ENCODE results near the gene NECTIN4. TPM values are rescaled to one million over a fixed set of nuclear protein-coding genes. Genes with fewer than 3 reads are reported as not detected.

The NECTIN4 gene
- not detected in 2 replicates for total RNA-seq
- long read RNA-seq, result 0 reads

DNA sequence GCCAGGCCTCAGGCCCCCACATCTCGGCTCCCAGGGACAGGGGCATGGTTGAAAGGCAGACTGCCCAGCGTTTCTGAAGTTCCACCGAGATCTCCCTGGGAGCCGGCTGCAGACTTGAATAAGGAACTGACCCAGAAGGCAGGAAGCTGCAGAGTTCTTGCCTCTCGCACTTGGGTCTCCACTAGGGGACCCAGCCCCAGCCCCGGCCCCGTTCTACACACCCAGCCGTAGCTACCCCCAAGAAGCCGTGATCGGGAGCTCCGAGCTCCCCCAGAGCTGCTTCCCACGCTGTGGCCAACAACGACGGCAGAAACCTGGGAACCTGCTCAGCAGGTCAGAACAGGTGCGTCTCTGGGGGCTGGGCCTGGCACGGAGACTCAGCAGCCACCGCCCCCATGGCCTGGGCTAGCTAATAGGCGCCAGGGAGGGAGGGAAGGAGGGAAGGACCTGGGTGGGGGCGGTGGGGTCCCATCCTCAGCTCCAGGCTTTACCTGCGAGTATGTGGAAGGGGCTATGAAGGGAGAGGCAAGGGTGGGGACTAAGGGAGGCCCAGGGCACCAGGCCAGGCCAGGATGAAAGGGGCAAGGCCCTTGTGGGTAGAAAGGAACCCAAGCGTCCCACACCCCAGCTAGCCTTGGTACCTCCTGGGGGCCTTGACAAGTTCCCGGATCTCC is at the start of gene NECTIN4:
NECTIN4 (minus strand) TSS at position 308 of the 674 bp plus-strand sequence; CDS start at position 46, 262 bp downstream.
- TF ChIP-seq, protein P1, sequence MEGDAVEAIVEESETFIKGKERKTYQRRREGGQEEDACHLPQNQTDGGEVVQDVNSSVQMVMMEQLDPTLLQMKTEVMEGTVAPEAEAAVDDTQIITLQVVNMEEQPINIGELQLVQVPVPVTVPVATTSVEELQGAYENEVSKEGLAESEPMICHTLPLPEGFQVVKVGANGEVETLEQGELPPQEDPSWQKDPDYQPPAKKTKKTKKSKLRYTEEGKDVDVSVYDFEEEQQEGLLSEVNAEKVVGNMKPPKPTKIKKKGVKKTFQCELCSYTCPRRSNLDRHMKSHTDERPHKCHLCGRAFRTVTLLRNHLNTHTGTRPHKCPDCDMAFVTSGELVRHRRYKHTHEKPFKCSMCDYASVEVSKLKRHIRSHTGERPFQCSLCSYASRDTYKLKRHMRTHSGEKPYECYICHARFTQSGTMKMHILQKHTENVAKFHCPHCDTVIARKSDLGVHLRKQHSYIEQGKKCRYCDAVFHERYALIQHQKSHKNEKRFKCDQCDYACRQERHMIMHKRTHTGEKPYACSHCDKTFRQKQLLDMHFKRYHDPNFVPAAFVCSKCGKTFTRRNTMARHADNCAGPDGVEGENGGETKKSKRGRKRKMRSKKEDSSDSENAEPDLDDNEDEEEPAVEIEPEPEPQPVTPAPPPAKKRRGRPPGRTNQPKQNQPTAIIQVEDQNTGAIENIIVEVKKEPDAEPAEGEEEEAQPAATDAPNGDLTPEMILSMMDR (conservative IDR thresholded peaks at IDR 0.05), result no peak
- Mint-ChIP-seq H3K4me3 (no peak within 1 kb of the TSS), H3K36me3 (ENCODE audit: low read depth) (no peaks in the 10 kb centered on the region), H3K9me3 (no peaks in the 10 kb centered on the region), H3K27me3 (ENCODE audit: low read depth) (no peaks in the 10 kb centered on the region), H3K27ac (ENCODE audit: unreplicated experiment) (no peak within 1 kb of the TSS), H3K4me1 (peaks cover 5% of the 10 kb centered on the region)
- no peak for DNase-seq (ENCODE audit: low read depth, low spot score)

DNA sequence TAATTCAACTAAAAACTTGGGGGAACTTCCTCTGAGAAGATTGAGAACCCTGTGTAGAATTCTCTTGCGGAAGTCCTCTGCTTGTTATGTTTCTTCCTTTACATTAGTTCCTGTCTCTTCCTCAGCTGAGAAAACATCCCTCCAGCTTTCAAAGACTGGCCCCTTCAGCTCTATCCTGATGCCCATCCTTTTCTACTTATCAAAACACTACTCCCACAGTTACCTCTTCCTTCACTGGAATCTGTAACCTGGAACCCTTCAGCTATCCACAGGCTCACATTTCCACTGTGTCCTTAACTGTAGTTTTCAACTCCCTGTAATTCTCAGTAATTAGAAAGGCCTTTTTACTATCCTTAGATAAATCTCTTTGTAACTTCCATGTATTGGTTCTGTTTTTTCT is 49.1 kb upstream of the NECTIN4 start:
- Mint-ChIP-seq H3K4me1 (no peaks in the 10 kb centered on the region), H3K36me3 (ENCODE audit: low read depth) (peaks cover 2% of the 10 kb centered on the region), H3K27me3 (ENCODE audit: low read depth) (no peaks in the 10 kb centered on the region), H3K4me3 (peak overlapping the region; percentile 65), H3K27ac (ENCODE audit: unreplicated experiment) (no peak overlapping the region), H3K9me3 (no peaks in the 10 kb centered on the region)
- DNase-seq (ENCODE audit: low read depth, low spot score), result no peak
- TF ChIP-seq, protein P1 (conservative IDR thresholded peaks at IDR 0.05), result no peak

DNA sequence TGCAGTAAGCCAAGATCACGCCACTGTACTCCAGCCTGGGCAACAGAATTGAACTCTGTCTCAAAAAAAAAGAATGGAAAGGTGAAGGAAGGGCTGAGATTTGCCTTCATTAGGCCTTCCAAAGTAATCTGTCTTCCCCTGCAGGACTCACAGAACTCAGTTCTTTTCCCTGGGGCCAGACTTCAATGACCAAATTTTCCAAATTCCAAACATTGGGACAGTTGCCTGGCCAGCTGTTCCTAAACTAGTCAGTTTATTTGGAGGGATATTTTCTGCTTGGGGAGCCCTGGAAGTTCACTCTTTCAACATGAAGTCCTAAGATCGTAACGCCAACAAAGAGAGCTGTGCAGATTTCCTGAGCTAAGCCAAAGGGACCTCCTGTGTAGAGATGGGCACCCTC is 48.5 kb upstream of the NECTIN4 start:
- H3K36me3 Mint-ChIP-seq (ENCODE audit: low read depth), result peaks cover 2% of the 10 kb centered on the region
- no peak for DNase-seq (ENCODE audit: low read depth, low spot score)
- H3K9me3 Mint-ChIP-seq, result no peaks in the 10 kb centered on the region
- TF ChIP-seq, protein P1 (conservative IDR thresholded peaks at IDR 0.05), result no peak
- H3K27ac Mint-ChIP-seq (ENCODE audit: unreplicated experiment), result no peak overlapping the region
- H3K4me1 Mint-ChIP-seq, result no peaks in the 10 kb centered on the region
- no peak overlapping the region for H3K4me3 Mint-ChIP-seq
- no peaks in the 10 kb centered on the region for H3K27me3 Mint-ChIP-seq (ENCODE audit: low read depth)

DNA sequence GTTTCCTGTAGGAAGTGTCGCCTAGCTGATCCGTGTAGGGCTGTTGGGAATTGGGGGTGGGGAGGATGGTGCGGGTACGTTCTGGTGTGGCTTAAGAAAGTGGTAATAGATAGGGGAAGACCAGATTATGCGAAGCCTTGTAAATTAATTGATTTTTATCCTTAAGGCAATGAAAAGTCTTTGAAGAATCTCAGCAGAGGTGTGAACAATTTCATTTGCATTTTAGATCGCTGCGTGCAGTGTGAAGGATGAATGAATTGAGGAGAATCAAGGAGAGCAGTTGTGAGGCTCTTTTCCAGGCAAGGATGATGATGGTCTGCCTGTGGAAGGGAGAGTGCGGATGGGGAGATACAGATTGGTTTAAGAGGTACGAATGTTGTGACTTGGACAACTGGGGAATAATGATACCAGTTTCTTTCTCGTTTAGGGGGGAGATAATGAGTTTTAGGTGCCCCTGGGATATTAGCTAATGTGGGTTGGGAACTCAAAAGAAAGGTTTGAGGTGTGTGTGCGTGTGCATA is 43.9 kb upstream of the NECTIN4 start:
- Mint-ChIP-seq H3K27me3 (ENCODE audit: low read depth) (no peaks in the 10 kb centered on the region), H3K4me3 (no peak overlapping the region), H3K36me3 (ENCODE audit: low read depth) (peaks cover 4% of the 10 kb centered on the region), H3K27ac (ENCODE audit: unreplicated experiment) (no peak overlapping the region), H3K4me1 (peaks cover 23% of the 10 kb centered on the region), H3K9me3 (no peaks in the 10 kb centered on the region)
- TF ChIP-seq, protein P1 (conservative IDR thresholded peaks at IDR 0.05), result no peak
- DNase-seq (ENCODE audit: low read depth, low spot score), result no peak

DNA sequence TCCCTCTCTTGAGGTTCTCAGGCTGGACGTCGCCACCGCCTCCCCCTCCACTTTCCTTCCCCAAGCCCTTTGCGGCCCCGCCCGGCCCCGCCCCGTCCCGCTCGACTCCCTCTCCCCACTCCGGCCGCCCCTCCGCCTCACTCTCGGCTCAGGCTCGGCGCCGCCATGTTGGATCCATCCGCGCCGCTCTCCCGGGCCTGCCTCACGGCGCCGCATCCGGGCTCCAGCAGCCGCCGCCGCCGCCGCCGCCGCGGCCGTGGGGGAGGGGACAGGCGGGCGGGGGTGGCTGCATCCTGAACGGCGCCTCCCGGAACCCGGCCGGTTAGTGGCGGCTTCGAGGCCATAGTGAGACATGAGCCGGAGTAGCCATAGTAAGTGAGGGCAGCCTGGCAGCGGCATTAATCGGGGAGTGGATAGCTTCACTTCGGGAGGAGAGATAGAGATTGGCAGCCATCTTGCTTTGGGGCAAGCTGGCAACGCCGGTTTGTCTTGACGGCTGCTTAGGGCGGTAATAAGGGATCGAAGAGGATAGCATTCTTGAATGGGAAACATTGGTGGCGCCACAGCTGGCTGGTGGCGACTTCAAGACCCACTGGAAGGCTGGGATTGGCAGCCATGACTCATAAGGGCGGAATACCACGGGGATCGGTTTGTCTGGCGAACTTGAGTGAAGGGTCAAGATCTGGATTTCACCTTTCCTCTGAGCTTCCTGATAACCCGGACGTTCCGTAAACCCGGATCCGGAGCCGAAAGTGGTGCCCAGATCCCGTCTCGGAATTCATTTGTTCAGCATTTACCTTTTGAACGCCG is 43.3 kb upstream of the NECTIN4 start, which contains the start of gene DEDD:
DEDD (minus strand) TSS at position 258 of the 810 bp plus-strand sequence. CDS start 8,205 bp downstream, outside the sequence.
- no peaks in the 10 kb centered on the region for H3K27me3 Mint-ChIP-seq (ENCODE audit: low read depth)
- peaks cover 4% of the 10 kb centered on the region for H3K36me3 Mint-ChIP-seq (ENCODE audit: low read depth)
- H3K4me1 Mint-ChIP-seq, result peaks cover 23% of the 10 kb centered on the region
- DNase-seq (ENCODE audit: low read depth, low spot score), result peak; percentile 84
- no peaks in the 10 kb centered on the region for H3K9me3 Mint-ChIP-seq
- H3K4me3 Mint-ChIP-seq, result no peak within 1 kb of the TSS
- TF ChIP-seq, protein P1 (conservative IDR thresholded peaks at IDR 0.05), result no peak
- H3K27ac Mint-ChIP-seq (ENCODE audit: unreplicated experiment), result peak within 1 kb of the TSS; percentile 97
